ENCODE data around the gene SDCCAG8. TPM values are rescaled to one million over a fixed set of nuclear protein-coding genes. Genes with fewer than 3 reads are reported as not detected.
"Not testable (repeated sequence)": the region's sequence is repeated elsewhere in the genome, so short reads cannot be mapped to it uniquely, and the experiment has no call there.

The SDCCAG8 gene
- total RNA-seq: 92.7 TPM
- long read RNA-seq, transcript SDCCAG8-201 (18 exons, 2,567 nt): major isoform, 9 of 80 reads
- long read RNA-seq, partial matches to known transcripts: 12 of 80 reads
- long read RNA-seq, other reads (novel, unspliced or antisense): 59 of 80 reads

- peak within 1 kb of the TSS; percentile 98 for H3K27ac ChIP-seq
- DNase-seq (peak; percentile 98), ATAC-seq (peak; percentile 94 to 96)
- H3K4me1 ChIP-seq: peaks cover 59% of the 10 kb centered on the region
- intact Hi-C loops (cut with DNase I): no loop called here
- no peak for TF ChIP-seq CTCF (IDR thresholded peaks at IDR 0.05)
- no peaks in the 10 kb centered on the region for H3K36me3 ChIP-seq
- no peaks in the 10 kb centered on the region for H3K9me3 ChIP-seq
- H3K4me3 ChIP-seq: peak within 1 kb of the TSS; percentile 81
- no peaks in the 10 kb centered on the region for H3K27me3 ChIP-seq (ENCODE audit: low read depth)
Observed at GRCh38 chr1:243255791-243256512, at the start of gene SDCCAG8. Gene SDCCAG8, plus strand, starts transcription at chr1:243256041. Its CDS starts 133 bp downstream, at chr1:243256174.

GRCh38 chr1:243211984-243212383 lies 43.9 kb upstream of the SDCCAG8 start:
- ATAC-seq: peak in 1 of 2 donors; percentile 41
- intact Hi-C loops (cut with DNase I); H3K27ac ChIP-seq; DNase-seq; H3K4me3 ChIP-seq; H3K4me1 ChIP-seq; H3K27me3 ChIP-seq (ENCODE audit: low read depth); H3K36me3 ChIP-seq; H3K9me3 ChIP-seq: not testable (repeated sequence)

GRCh38 chr1:243213045-243213787 lies 42.6 kb upstream of the SDCCAG8 start:
- peak; percentile 50 to 64 for ATAC-seq
- no peaks in the 10 kb centered on the region for H3K27me3 ChIP-seq (ENCODE audit: low read depth)
- H3K4me1 ChIP-seq: peaks cover 5% of the 10 kb centered on the region
- intact Hi-C loops (cut with DNase I): no loop called here
- TF ChIP-seq CTCF (IDR thresholded peaks at IDR 0.05): no peak
- H3K36me3 ChIP-seq: peaks cover 3% of the 10 kb centered on the region
- H3K27ac ChIP-seq: no peak overlapping the region
- no peaks in the 10 kb centered on the region for H3K9me3 ChIP-seq
- DNase-seq: no peak
- no peak overlapping the region for H3K4me3 ChIP-seq

- H3K9me3 ChIP-seq; H3K4me1 ChIP-seq; ATAC-seq; H3K4me3 ChIP-seq; DNase-seq; H3K27me3 ChIP-seq (ENCODE audit: low read depth); intact Hi-C loops (cut with DNase I); H3K27ac ChIP-seq: not testable (repeated sequence)
- H3K36me3 ChIP-seq: peaks cover 16% of the 10 kb centered on the region
Observed at GRCh38 chr1:243215276-243215875, 40.5 kb upstream of the SDCCAG8 start.

- Histone ChIP-seq H3K27me3 (ENCODE audit: low read depth) (no peaks in the 10 kb centered on the region), H3K27ac (no peak overlapping the region), H3K9me3 (no peaks in the 10 kb centered on the region), H3K4me3 (no peak overlapping the region), H3K36me3 (peaks cover 30% of the 10 kb centered on the region), H3K4me1 (peaks cover 4% of the 10 kb centered on the region)
- intact Hi-C loops (cut with DNase I): no loop called here
- ATAC-seq (no peak), DNase-seq (no peak)
- TF ChIP-seq CTCF (IDR thresholded peaks at IDR 0.05): no peak
Observed at GRCh38 chr1:243216741-243217140, 39.1 kb upstream of the SDCCAG8 start.

- no peaks in the 10 kb centered on the region for H3K9me3 ChIP-seq
- intact Hi-C loops (cut with DNase I): no loop called here
- ATAC-seq (no peak), DNase-seq (no peak)
- H3K4me1 ChIP-seq: no peaks in the 10 kb centered on the region
- no peak for TF ChIP-seq CTCF (IDR thresholded peaks at IDR 0.05)
- H3K27me3 ChIP-seq (ENCODE audit: low read depth): no peaks in the 10 kb centered on the region
- no peak overlapping the region for H3K4me3 ChIP-seq
- peaks cover 35% of the 10 kb centered on the region for H3K36me3 ChIP-seq
- H3K27ac ChIP-seq: no peak overlapping the region
Observed at GRCh38 chr1:243217349-243217748, 38.5 kb upstream of the SDCCAG8 start.
